T-helper 1 cell treated with Interleukin-12 subunit alpha and Interleukin-12 subunit beta and Interleukin-4 antibody, amounts not matched to agents 30 μg/mL and 1 μg/mL, for 36 hours (primary cell): ENCODE results near the gene FANCC.

Source experiments
- H3K27ac Mint-ChIP-seq: one replicate; pipeline ENCODE4 v1.8.0; 2021; ENCODE audit warnings: mild to moderate bottlenecking, mixed read lengths
- H3K27me3 Mint-ChIP-seq: one replicate; pipeline ENCODE4 v1.8.0; 2021; ENCODE audit warnings: low read depth, mixed read lengths
- H3K36me3 Mint-ChIP-seq: one replicate; pipeline ENCODE4 v1.8.0; 2021; ENCODE audit warnings: low read depth, mixed read lengths
- H3K4me1 Mint-ChIP-seq: one replicate; pipeline ENCODE4 v1.8.0; 2021; ENCODE audit warnings: low read depth, mixed read lengths
- H3K4me3 Mint-ChIP-seq: one replicate; pipeline ENCODE4 v1.8.0; 2021; ENCODE audit warnings: mild to moderate bottlenecking, moderate library complexity, mixed read lengths
- H3K9me3 Mint-ChIP-seq: one replicate; pipeline ENCODE4 v1.8.0; 2021; ENCODE audit warnings: mixed read lengths

FANCC gene

GRCh38 chr9:95189251-95190098 lies 128.0 kb downstream of the FANCC start:
- peak overlapping the region; percentile 82 for H3K27ac Mint-ChIP-seq
- H3K27me3 Mint-ChIP-seq, result no peaks in the 10 kb centered on the region
- H3K4me3 Mint-ChIP-seq, result peak overlapping the region; percentile 56
- H3K4me1 Mint-ChIP-seq, result peaks cover 46% of the 10 kb centered on the region
- H3K36me3 Mint-ChIP-seq, result peaks cover 6% of the 10 kb centered on the region
- H3K9me3 Mint-ChIP-seq, result no peaks in the 10 kb centered on the region

- Mint-ChIP-seq H3K9me3 (no peaks in the 10 kb centered on the region), H3K4me3 (peak overlapping the region; percentile 67), H3K27ac (peak overlapping the region; percentile 84), H3K36me3 (peaks cover 6% of the 10 kb centered on the region), H3K4me1 (peaks cover 46% of the 10 kb centered on the region), H3K27me3 (no peaks in the 10 kb centered on the region)
Measured at GRCh38 chr9:95188459-95188858, 129.1 kb downstream of the FANCC start.

- Mint-ChIP-seq H3K4me1 (peaks cover 40% of the 10 kb centered on the region), H3K4me3 (no peak overlapping the region), H3K27me3 (no peaks in the 10 kb centered on the region), H3K9me3 (no peaks in the 10 kb centered on the region), H3K27ac (no peak overlapping the region), H3K36me3 (peaks cover 5% of the 10 kb centered on the region)
Measured at GRCh38 chr9:95185956-95186355, 131.6 kb downstream of the FANCC start.

- H3K27ac Mint-ChIP-seq, result no peak overlapping the region
- H3K27me3 Mint-ChIP-seq, result no peaks in the 10 kb centered on the region
- H3K4me3 Mint-ChIP-seq, result no peak overlapping the region
- no peaks in the 10 kb centered on the region for H3K9me3 Mint-ChIP-seq
- H3K4me1 Mint-ChIP-seq, result peaks cover 13% of the 10 kb centered on the region
- H3K36me3 Mint-ChIP-seq, result peaks cover 5% of the 10 kb centered on the region
Measured at GRCh38 chr9:95182854-95183563, 134.5 kb downstream of the FANCC start.

GRCh38 chr9:95181835-95182234 lies 135.7 kb downstream of the FANCC start:
- Mint-ChIP-seq H3K36me3 (peaks cover 3% of the 10 kb centered on the region), H3K4me1 (peaks cover 10% of the 10 kb centered on the region), H3K4me3 (no peak overlapping the region), H3K27ac (no peak overlapping the region), H3K9me3 (no peaks in the 10 kb centered on the region), H3K27me3 (no peaks in the 10 kb centered on the region)

- Mint-ChIP-seq H3K27me3 (no peaks in the 10 kb centered on the region), H3K36me3 (peaks cover 3% of the 10 kb centered on the region), H3K4me3 (no peak overlapping the region), H3K4me1 (peaks cover 8% of the 10 kb centered on the region), H3K27ac (no peak overlapping the region), H3K9me3 (no peaks in the 10 kb centered on the region)
Measured at GRCh38 chr9:95181226-95181818, 136.2 kb downstream of the FANCC start.

- H3K9me3 Mint-ChIP-seq, result no peaks in the 10 kb centered on the region
- H3K27ac Mint-ChIP-seq, result no peak overlapping the region
- H3K4me1 Mint-ChIP-seq, result peaks cover 3% of the 10 kb centered on the region
Measured at GRCh38 chr9:95177617-95178016, 139.9 kb downstream of the FANCC start.

GRCh38 chr9:95176755-95177319 lies 140.7 kb downstream of the FANCC start:
- Mint-ChIP-seq H3K9me3 (no peaks in the 10 kb centered on the region), H3K4me1 (peaks cover 2% of the 10 kb centered on the region), H3K27me3 (no peaks in the 10 kb centered on the region), H3K27ac (no peak overlapping the region), H3K4me3 (no peak overlapping the region), H3K36me3 (no peaks in the 10 kb centered on the region)

More at GRCh38 chr9:95177617-95178016, 139.9 kb downstream of the FANCC start:
- Mint-ChIP-seq H3K27me3 (no peaks in the 10 kb centered on the region), H3K4me3 (no peak overlapping the region), H3K36me3 (no peaks in the 10 kb centered on the region)

- Mint-ChIP-seq H3K4me3 (no peak overlapping the region), H3K27ac (no peak overlapping the region), H3K27me3 (no peaks in the 10 kb centered on the region), H3K36me3 (no peaks in the 10 kb centered on the region), H3K4me1 (peaks cover 10% of the 10 kb centered on the region), H3K9me3 (no peaks in the 10 kb centered on the region)
Measured at GRCh38 chr9:95175523-95175922, 142.0 kb downstream of the FANCC start.

- Mint-ChIP-seq H3K9me3 (no peaks in the 10 kb centered on the region), H3K4me1 (peaks cover 15% of the 10 kb centered on the region), H3K36me3 (no peaks in the 10 kb centered on the region), H3K27ac (no peak overlapping the region), H3K27me3 (no peaks in the 10 kb centered on the region), H3K4me3 (no peak overlapping the region)
Measured at GRCh38 chr9:95174038-95174437, 143.5 kb downstream of the FANCC start.

- peaks cover 25% of the 10 kb centered on the region for H3K4me1 Mint-ChIP-seq
- peak overlapping the region; percentile 31 for H3K27ac Mint-ChIP-seq
- H3K36me3 Mint-ChIP-seq, result peaks cover 12% of the 10 kb centered on the region
- H3K4me3 Mint-ChIP-seq, result no peak overlapping the region
- H3K27me3 Mint-ChIP-seq, result no peaks in the 10 kb centered on the region
- H3K9me3 Mint-ChIP-seq, result peaks cover 8% of the 10 kb centered on the region
Measured at GRCh38 chr9:95171596-95171995, 145.9 kb downstream of the FANCC start.

- Mint-ChIP-seq H3K36me3 (peaks cover 12% of the 10 kb centered on the region), H3K27ac (peak overlapping the region; percentile 78), H3K27me3 (no peaks in the 10 kb centered on the region), H3K9me3 (peaks cover 8% of the 10 kb centered on the region), H3K4me1 (peaks cover 25% of the 10 kb centered on the region), H3K4me3 (peak overlapping the region; percentile 47)
Measured at GRCh38 chr9:95171001-95171400, 146.5 kb downstream of the FANCC start.

- H3K27ac Mint-ChIP-seq, result peak overlapping the region; percentile 80
- H3K27me3 Mint-ChIP-seq, result no peaks in the 10 kb centered on the region
- no peak overlapping the region for H3K4me3 Mint-ChIP-seq
- peaks cover 8% of the 10 kb centered on the region for H3K9me3 Mint-ChIP-seq
- peaks cover 29% of the 10 kb centered on the region for H3K4me1 Mint-ChIP-seq
- peaks cover 16% of the 10 kb centered on the region for H3K36me3 Mint-ChIP-seq
Measured at GRCh38 chr9:95167998-95168397, 149.5 kb downstream of the FANCC start.

GRCh38 chr9:95165004-95165403 lies 152.5 kb downstream of the FANCC start:
- peaks cover 12% of the 10 kb centered on the region for H3K9me3 Mint-ChIP-seq
- no peak overlapping the region for H3K27ac Mint-ChIP-seq
- H3K4me3 Mint-ChIP-seq, result no peak overlapping the region
- peaks cover 24% of the 10 kb centered on the region for H3K36me3 Mint-ChIP-seq
- peaks cover 14% of the 10 kb centered on the region for H3K4me1 Mint-ChIP-seq
- H3K27me3 Mint-ChIP-seq, result no peaks in the 10 kb centered on the region
